ENCODE measurements around the gene BNC1.

DNA sequence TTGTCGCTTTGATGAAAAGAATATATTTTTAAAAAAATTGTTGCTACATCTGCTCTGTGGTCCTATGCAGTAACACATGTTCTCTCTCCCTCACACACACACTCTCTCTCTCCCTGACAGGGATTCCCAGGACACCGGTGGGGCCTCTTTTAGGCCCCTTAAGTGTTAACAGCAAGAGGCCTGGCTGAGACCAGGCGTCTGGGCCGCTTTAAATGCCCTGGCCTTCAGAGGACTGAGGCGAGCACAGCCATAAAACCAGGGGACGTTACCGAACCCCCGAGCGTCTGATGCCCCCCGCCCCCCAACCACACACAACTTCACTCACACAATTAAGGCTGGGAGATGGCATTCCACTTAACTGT is 1.7 kb downstream of the BNC1 start:
- TF ChIP-seq POLR2AphosphoS5 (IDR thresholded peaks at IDR 0.05; ENCODE audit: borderline replicate concordance, low read depth, low read length) (no peak), EZH2 (IDR thresholded peaks at IDR 0.05) (no peak)
